GM21360 (cell line): Measurements from ENCODE around the gene CNTD1.
"Not testable (repeated sequence)": the region's sequence is repeated elsewhere in the genome, so short reads cannot be mapped to it uniquely, and the experiment has no call there.

Source experiments
- ATAC-seq: cut with Tn5 transposase; IDR thresholded peaks from one replicate; pipeline ENCODE4 v1.9.1; 2021; ENCODE audit warnings: mild to moderate bottlenecking, moderate library complexity; ENCODE audit not compliant: unreplicated experiment

Gene CNTD1, protein sequence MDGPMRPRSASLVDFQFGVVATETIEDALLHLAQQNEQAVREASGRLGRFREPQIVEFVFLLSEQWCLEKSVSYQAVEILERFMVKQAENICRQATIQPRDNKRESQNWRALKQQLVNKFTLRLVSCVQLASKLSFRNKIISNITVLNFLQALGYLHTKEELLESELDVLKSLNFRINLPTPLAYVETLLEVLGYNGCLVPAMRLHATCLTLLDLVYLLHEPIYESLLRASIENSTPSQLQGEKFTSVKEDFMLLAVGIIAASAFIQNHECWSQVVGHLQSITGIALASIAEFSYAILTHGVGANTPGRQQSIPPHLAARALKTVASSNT

DNA sequence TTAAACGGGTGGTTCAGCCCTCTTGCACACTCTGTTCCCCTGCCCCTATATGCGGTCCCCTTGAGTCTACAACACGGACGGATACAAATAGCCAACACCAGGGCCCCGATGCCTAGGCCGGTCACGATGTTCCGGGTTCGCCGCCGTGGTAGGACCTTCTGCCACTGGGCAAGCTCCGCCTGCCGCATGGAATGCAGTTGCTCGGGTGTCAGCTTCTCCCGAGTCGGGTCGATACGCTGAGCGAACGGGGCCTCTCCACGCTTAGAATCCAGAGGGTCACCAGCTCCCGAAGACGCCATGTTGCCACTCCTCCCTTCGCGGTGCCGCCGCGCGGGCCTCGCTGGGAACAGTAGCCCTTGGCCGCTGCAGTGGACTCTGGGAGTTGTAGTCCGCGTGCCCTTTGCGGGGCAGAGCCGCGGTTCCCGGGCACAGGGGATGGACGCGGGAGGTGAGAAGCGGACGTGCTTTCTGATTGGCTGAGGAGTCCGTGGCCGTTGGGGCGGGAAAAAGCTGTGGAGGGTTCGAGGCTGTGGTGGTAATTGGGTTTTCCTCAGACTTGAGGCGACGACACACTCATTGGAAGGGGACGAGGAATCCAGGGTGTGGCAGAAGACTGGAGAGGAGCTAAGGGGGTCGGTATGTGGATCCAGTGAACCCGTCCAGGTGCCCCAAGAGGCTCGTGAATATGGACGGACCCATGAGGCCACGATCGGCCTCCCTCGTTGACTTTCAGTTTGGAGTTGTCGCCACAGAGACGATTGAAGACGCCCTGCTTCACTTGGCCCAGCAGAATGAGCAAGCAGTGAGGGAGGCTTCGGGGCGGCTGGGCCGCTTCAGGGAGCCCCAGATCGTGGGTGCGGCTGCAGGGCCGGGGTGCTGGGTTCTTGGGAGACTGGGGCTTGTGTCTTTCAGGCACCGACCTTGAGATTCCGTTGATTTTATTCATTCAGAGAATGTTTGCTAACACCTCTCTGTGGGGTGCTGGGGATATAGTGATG is at the start of gene CNTD1, which contains the start of gene COA3:
TSS of gene CNTD1 (plus strand) at position 479 of the 998 bp plus-strand sequence. CDS start at position 686, 207 bp downstream.
TSS of gene COA3 (minus strand) at position 322 of the 998 bp plus-strand sequence. CDS start at position 299, 23 bp downstream.
- peak; percentile 54 for ATAC-seq

DNA sequence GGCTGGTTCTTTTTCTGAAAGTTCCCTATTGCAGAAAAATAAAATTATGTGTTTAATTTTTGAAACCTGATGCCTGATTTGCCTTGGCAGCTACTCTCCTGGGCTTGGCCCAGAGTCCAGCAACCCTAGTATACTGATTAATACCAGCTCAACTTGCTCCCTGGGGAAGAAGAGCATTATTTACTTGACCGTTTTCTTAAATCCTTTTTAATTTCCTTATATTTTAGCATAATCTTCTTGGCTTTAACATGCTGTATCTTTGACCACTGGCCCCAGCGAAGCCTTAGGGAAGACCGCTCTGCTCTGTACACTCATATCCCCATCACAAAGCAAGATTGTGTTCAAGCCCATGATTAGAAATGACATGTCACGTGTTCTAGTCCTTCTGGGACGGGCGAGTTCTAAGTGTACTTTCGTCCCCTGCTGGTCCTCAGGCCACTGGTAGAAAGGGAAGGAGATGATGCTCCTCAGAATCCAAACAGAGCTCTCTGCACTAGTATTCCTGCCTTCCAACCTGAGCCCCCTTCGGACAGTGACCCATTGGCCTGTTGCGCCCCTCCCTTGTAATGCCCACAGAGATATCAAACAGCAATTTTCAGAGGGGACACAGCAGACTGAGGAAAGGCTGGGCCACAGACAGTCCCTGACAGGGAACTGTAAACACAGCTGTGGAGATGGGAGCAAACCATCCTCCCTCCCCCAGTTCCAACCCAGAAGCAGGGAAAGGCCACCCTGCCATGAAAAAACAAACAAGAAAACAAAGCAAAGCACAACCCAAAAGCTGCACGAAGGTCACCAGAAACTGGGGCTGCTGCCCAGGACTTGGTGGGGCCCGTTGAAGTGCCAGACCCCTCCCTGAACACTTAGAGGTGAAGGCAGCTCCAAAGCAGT is 49.5 kb upstream of the CNTD1 start:
- no peak for ATAC-seq

DNA sequence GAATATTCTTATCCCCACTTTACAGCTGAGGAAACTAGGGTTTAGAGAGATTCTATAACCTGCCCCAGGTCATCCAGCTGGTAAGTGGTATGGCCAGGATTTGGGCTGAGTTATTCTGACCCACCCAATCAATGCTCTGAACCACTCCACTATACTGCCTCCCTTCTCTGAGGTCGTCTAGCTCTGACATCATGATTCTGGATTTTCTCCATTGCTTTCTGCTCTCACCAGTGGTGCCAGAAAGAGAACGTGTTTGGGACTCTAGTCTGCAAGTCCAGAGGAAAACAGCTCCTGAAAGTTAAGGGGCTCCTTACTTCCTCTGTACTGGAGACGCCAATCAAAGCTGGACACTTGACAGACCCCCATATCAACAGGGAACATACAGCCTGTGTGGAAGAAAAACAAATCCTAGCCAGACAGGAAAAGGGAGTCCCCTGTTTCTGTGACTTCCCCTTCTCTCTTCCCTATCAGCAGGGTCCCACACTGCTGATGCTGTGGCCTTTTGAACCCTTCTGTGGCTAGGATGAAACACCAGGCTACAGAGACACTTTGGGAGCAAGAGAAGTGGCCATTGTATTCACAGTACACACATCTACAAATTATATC is 47.8 kb upstream of the CNTD1 start:
- ATAC-seq, result no peak

DNA sequence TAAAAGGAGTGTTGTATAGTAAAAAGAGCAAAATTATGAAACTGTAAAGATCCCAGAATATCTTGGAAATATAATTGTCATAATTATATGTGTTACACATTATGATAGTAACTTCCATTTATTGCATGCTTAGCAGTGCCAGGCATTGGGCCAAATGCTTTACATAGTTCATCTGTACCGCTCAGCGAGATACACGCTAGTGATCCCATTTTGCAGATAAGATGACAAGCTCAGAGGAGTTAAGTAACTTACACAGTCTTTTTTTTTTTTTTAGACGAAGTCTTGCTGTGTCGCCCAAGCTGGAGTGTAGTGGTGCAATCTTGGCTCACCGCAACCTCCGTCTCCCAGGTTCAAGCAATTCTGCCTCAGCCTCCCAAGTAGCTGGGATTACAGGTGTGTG is 47.0 kb upstream of the CNTD1 start:
- ATAC-seq, result no peak

GRCh38 chr17:42754782-42755181 is 43.9 kb upstream of the CNTD1 start:
- no peak for ATAC-seq

- no peak for ATAC-seq
Measured at GRCh38 chr17:42759982-42760651, 38.5 kb upstream of the CNTD1 start.

- ATAC-seq, result no peak
Measured at GRCh38 chr17:42760652-42761581, 37.7 kb upstream of the CNTD1 start, which contains the start of gene RAMP2. TSS of gene RAMP2 (plus strand) at chr17:42761227. CDS start at chr17:42761262, 35 bp downstream.

GRCh38 chr17:42761638-42762037 is 37.0 kb upstream of the CNTD1 start:
- no peak for ATAC-seq

GRCh38 chr17:42766124-42766523 is 32.5 kb upstream of the CNTD1 start:
- no peak for ATAC-seq

GRCh38 chr17:42767512-42767911 is 31.1 kb upstream of the CNTD1 start:
- ATAC-seq, result no peak

GRCh38 chr17:42768006-42768405 is 30.7 kb upstream of the CNTD1 start:
- ATAC-seq, result not testable (repeated sequence)

- not testable (repeated sequence) for ATAC-seq
Measured at GRCh38 chr17:42769964-42770363, 28.7 kb upstream of the CNTD1 start.

GRCh38 chr17:42772945-42773289 is 25.7 kb upstream of the CNTD1 start:
- no peak for ATAC-seq

- no peak for ATAC-seq
Measured at GRCh38 chr17:42773290-42774035, 25.2 kb upstream of the CNTD1 start, which contains the start of gene VPS25. TSS of gene VPS25 (plus strand) at chr17:42773449. CDS start at chr17:42773476, 27 bp downstream.

DNA sequence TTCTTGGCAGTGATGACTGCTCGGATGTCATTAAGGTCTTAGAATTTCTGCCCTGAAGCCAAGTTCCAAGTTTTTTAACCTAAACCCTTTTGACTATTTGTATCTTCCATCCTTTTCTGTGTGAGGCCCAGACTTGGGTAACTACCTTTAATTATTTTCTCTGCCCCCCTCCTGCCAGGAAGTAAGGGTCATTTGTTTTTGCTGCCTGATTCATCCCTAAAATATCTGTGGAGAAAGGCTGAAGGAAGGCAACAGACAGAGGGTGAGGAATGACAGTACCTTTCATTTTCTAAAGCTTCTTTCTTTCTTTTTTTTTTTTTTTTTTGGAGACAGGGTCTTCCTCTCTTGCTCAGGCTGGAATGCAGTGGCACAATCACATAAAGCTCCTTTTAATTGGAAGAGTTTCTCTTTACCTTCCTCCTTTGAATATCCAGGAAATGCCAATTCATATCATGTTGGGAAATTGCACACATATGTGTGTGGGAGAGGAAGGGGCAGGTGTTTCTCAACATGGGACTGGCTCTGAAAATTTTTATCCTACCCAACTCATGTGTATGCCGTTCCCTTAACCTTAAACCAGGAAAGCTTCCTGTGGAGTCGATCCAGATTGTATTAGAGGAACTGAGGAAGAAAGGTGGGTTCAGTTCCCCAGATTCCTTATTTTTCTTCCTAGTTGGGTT is 24.5 kb upstream of the CNTD1 start:
- ATAC-seq, result no peak

DNA sequence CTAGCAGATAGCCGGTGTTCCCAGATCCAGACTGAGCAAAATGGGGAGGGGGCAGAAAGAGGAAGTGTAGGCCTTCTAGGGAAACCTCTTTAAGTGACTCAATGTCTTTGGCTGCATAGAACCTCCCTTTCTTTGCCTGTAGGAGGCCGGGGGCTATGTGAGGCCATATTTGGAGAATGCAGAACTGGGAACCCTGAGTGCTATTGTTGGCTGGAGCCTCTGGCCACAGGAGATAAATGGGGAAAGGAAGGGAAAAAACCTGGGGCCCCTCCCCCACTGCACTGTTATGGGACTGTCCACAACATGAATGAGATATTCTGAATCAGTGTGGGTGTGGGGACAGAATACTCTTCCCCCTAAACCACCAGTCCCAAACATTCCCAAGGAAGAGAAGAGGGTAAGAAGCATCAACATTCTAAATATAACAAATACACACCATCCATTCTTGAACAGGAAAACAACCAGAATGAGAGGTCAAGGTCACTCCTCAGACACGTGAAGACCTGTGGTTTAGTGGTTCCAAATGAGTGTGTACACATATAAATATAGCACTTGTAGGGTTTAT is 23.0 kb upstream of the CNTD1 start:
- no peak for ATAC-seq

- ATAC-seq, result no peak
Measured at GRCh38 chr17:42778570-42778969, 20.1 kb upstream of the CNTD1 start.
